Trophoblast cell (in vitro differentiated cells and primary cell): ENCODE measurements around the gene CEBPB.

Experiments used
- DNase-seq, 2 donors: peaks; one replicate each; pipeline ENCODE4 v3.0.0-alpha.2; 2016
- H2AFZ ChIP-seq: 2 replicates; pipeline ENCODE4 v1.6.1; 2013; ENCODE audit warnings: low read length, moderate library complexity, mild to moderate bottlenecking; ENCODE audit not compliant: insufficient read depth, poor library complexity
- H2AK5ac ChIP-seq: 2 replicates; pipeline ENCODE4 v1.6.1; 2013; ENCODE audit warnings: mild to moderate bottlenecking, low read length
- H2BK120ac ChIP-seq: 2 replicates; pipeline ENCODE4 v1.6.1; 2013; ENCODE audit warnings: low read length, mild to moderate bottlenecking, moderate library complexity; ENCODE audit not compliant: insufficient read depth, poor library complexity
- H2BK12ac ChIP-seq: 2 replicates; pipeline ENCODE4 v1.6.1; 2013; ENCODE audit warnings: mild to moderate bottlenecking, low read length, moderate library complexity
- H2BK5ac ChIP-seq: 2 replicates; pipeline ENCODE4 v1.6.1; 2013; ENCODE audit warnings: low read length, low read depth, moderate library complexity, mild to moderate bottlenecking; ENCODE audit not compliant: poor library complexity
- H3K14ac ChIP-seq: 2 replicates; pipeline ENCODE4 v1.6.1; 2013; ENCODE audit warnings: mild to moderate bottlenecking, low read length
- H3K18ac ChIP-seq: 2 replicates; pipeline ENCODE4 v1.6.1; 2013; ENCODE audit warnings: mild to moderate bottlenecking, low read length
- H3K23ac ChIP-seq: 2 replicates; pipeline ENCODE4 v1.6.1; 2013; ENCODE audit warnings: low read length
- H3K27ac ChIP-seq: 2 replicates; pipeline ENCODE4 v1.5.1; 2013; ENCODE audit warnings: low read depth, mild to moderate bottlenecking, inconsistent platforms, low read length, moderate library complexity
- H3K27me3 ChIP-seq: 2 replicates; pipeline ENCODE4 v1.6.1; 2013; ENCODE audit warnings: inconsistent platforms, mild to moderate bottlenecking, low read length, moderate library complexity; ENCODE audit not compliant: insufficient read depth
- H3K36me3 ChIP-seq, 2 experiments: 1 replicate in 1 of 2; 2 replicates in 1 of 2; pipeline ENCODE4 v1.6.1; 2013; ENCODE audit warnings: low read length in 2 of 2, mild to moderate bottlenecking in 2 of 2, moderate library complexity in 1 of 2; ENCODE audit not compliant: insufficient read depth in 2 of 2, control insufficient read depth in 1 of 2
- H3K4ac ChIP-seq: 2 replicates; pipeline ENCODE4 v1.6.1; 2013; ENCODE audit warnings: low read depth, mild to moderate bottlenecking, low read length, moderate library complexity
- H3K4me1 ChIP-seq, 2 experiments: 1 replicate in 1 of 2; 2 replicates in 1 of 2; pipeline ENCODE4 v1.6.1; 2013; ENCODE audit warnings: low read length in 2 of 2, mild to moderate bottlenecking in 2 of 2, moderate library complexity in 1 of 2; ENCODE audit not compliant: insufficient read depth in 2 of 2, control insufficient read depth in 1 of 2
- H3K4me2 ChIP-seq: 2 replicates; pipeline ENCODE4 v1.6.1; 2013; ENCODE audit warnings: inconsistent platforms, mild to moderate bottlenecking, low read length, moderate library complexity
- H3K4me3 ChIP-seq: 2 replicates; pipeline ENCODE4 v1.5.1; 2013; ENCODE audit warnings: mild to moderate bottlenecking, low read depth, low read length, inconsistent platforms
- H3K79me1 ChIP-seq: one replicate; pipeline ENCODE4 v1.6.1; 2013; ENCODE audit warnings: low read length
- H3K79me2 ChIP-seq: 2 replicates; pipeline ENCODE4 v1.6.1; 2013; ENCODE audit warnings: low read length, mild to moderate bottlenecking; ENCODE audit not compliant: control insufficient read depth, insufficient read depth, poor library complexity
- H3K9ac ChIP-seq: 2 replicates; pipeline ENCODE4 v1.6.1; 2013; ENCODE audit warnings: mild to moderate bottlenecking, low read length
- H3K9me3 ChIP-seq: 2 replicates; pipeline ENCODE4 v1.6.1; 2013; ENCODE audit warnings: low read depth, mild to moderate bottlenecking, control low read depth, inconsistent platforms, low read length; ENCODE audit not compliant: insufficient read depth
- H4K12ac ChIP-seq: 2 replicates; pipeline ENCODE4 v1.6.1; 2013; ENCODE audit warnings: low read depth, mild to moderate bottlenecking, low read length, moderate library complexity
- H4K8ac ChIP-seq: 2 replicates; pipeline ENCODE4 v1.6.1; 2013; ENCODE audit warnings: low read depth, mild to moderate bottlenecking, low read length, moderate library complexity
- H4K91ac ChIP-seq: one replicate; pipeline ENCODE4 v1.6.1; 2013; ENCODE audit warnings: low read depth, mild to moderate bottlenecking, low read length, moderate library complexity
- WGBS: extraction: QIAGEN DNeasy Blood & Tissue Kit; methylation state at CpG from one replicate; pipeline ENCODE4 v1.1.7; 2013; ENCODE audit warnings: missing lambda C conversion rate; ENCODE audit not compliant: insufficient read length, insufficient coverage; ENCODE audit errors: extremely low coverage; 5-methylcytosine and 5-hydroxymethylcytosine counted together

CEBPB gene

GRCh38 chr20:50149481-50150254 lies 41.0 kb upstream of the CEBPB start:
- H3K23ac ChIP-seq, result no peak overlapping the region
- peaks cover 34% of the 10 kb centered on the region for H3K79me1 ChIP-seq
- no CpG with 5 or more reads among the region's 16 CpGs for WGBS

GRCh38 chr20:50151034-50151743 lies 39.4 kb upstream of the CEBPB start:
- Histone ChIP-seq H3K9me3 (no peaks in the 10 kb centered on the region), H3K9ac (no peak overlapping the region), H3K4me2 (peak overlapping the region; percentile 50), H4K91ac (peak overlapping the region; percentile 93), H3K27me3 (no peaks in the 10 kb centered on the region), H3K4ac (peak overlapping the region; percentile 98), H3K79me1 (peaks cover 34% of the 10 kb centered on the region), H3K23ac (no peak overlapping the region), H3K27ac (peak overlapping the region; percentile 95), H4K12ac (peak overlapping the region; percentile 6), H2AFZ (peak overlapping the region; percentile 11), H3K4me1 (peaks cover 38 to 57% of the 10 kb centered on the region in 2 experiments), H3K79me2 (peaks cover 57% of the 10 kb centered on the region), H3K18ac (peak overlapping the region; percentile 51), H3K4me3 (no peak overlapping the region), H3K14ac (peak overlapping the region; percentile 65), H2BK120ac (peak overlapping the region; percentile 65), H2BK5ac (peak overlapping the region; percentile 84), H2AK5ac (peak overlapping the region; percentile 25), H4K8ac (peak overlapping the region; percentile 52), H3K36me3 (peaks cover 37 to 39% of the 10 kb centered on the region in 2 experiments), H2BK12ac (peak overlapping the region; percentile 12)
- no CpG with 5 or more reads among the region's 10 CpGs for WGBS
- DNase-seq, result peak; percentile 83 to 92

More at GRCh38 chr20:50149481-50150254, 41.0 kb upstream of the CEBPB start:
- Histone ChIP-seq H3K4me1 (peaks cover 42 to 63% of the 10 kb centered on the region in 2 experiments), H3K36me3 (peaks cover 42 to 43% of the 10 kb centered on the region in 2 experiments), H2BK5ac (peak overlapping the region; percentile 74), H3K4me2 (no peak overlapping the region), H4K12ac (peak overlapping the region; percentile 37), H3K79me2 (peaks cover 63% of the 10 kb centered on the region), H3K18ac (peak overlapping the region; percentile 85), H3K14ac (peak overlapping the region; percentile 47), H3K9me3 (no peaks in the 10 kb centered on the region), H3K4me3 (no peak overlapping the region), H3K27me3 (no peaks in the 10 kb centered on the region), H4K91ac (no peak overlapping the region), H3K4ac (peak overlapping the region; percentile 98), H3K9ac (no peak overlapping the region), H2AK5ac (no peak overlapping the region), H2BK12ac (no peak overlapping the region), H4K8ac (no peak overlapping the region), H2BK120ac (peak overlapping the region; percentile 54), H2AFZ (no peak overlapping the region), H3K27ac (no peak overlapping the region)
- peak in 1 of 2 donors; percentile 52 for DNase-seq

- H2BK5ac ChIP-seq, result peak overlapping the region; percentile 90
- H3K27me3 ChIP-seq, result no peaks in the 10 kb centered on the region
- H3K18ac ChIP-seq, result peak overlapping the region; percentile 80
- no CpG with 5 or more reads among the region's 4 CpGs for WGBS
- peaks cover 47% of the 10 kb centered on the region for H3K79me2 ChIP-seq
- H3K4me2 ChIP-seq, result peak overlapping the region; percentile 87
- H3K27ac ChIP-seq, result peak overlapping the region; percentile 91
- H3K36me3 ChIP-seq, result peaks cover 26 to 28% of the 10 kb centered on the region in 2 experiments
- peak overlapping the region; percentile 40 for H2BK12ac ChIP-seq
- peaks cover 34% of the 10 kb centered on the region for H3K79me1 ChIP-seq
- H3K9ac ChIP-seq, result peak overlapping the region; percentile 99
- DNase-seq, result no peak
- no peak overlapping the region for H2AFZ ChIP-seq
- peak overlapping the region; percentile 67 for H4K8ac ChIP-seq
- peak overlapping the region; percentile 22 for H2BK120ac ChIP-seq
- peak overlapping the region; percentile 55 for H2AK5ac ChIP-seq
- H3K4ac ChIP-seq, result peak overlapping the region; percentile 96
- peak overlapping the region; percentile 15 for H4K12ac ChIP-seq
- peak overlapping the region; percentile 83 for H4K91ac ChIP-seq
- H3K23ac ChIP-seq, result no peak overlapping the region
- no peaks in the 10 kb centered on the region for H3K9me3 ChIP-seq
- H3K4me3 ChIP-seq, result peak overlapping the region; percentile 87
- H3K4me1 ChIP-seq, result peaks cover 26 to 44% of the 10 kb centered on the region in 2 experiments
- H3K14ac ChIP-seq, result peak overlapping the region; percentile 78
Measured at GRCh38 chr20:50152394-50153152, 38.1 kb upstream of the CEBPB start.

- H3K9ac ChIP-seq, result peak overlapping the region; percentile 99
- peak overlapping the region; percentile 87 for H3K4me2 ChIP-seq
- H3K4ac ChIP-seq, result peak overlapping the region; percentile 96
- H3K36me3 ChIP-seq, result peaks cover 20 to 22% of the 10 kb centered on the region in 2 experiments
- peaks cover 42% of the 10 kb centered on the region for H3K79me2 ChIP-seq
- H3K79me1 ChIP-seq, result peaks cover 34% of the 10 kb centered on the region
- no CpG with 5 or more reads among the region's 18 CpGs for WGBS
- peak overlapping the region; percentile 80 for H3K18ac ChIP-seq
- H4K12ac ChIP-seq, result peak overlapping the region; percentile 13
- no peaks in the 10 kb centered on the region for H3K9me3 ChIP-seq
- peak overlapping the region; percentile 51 for H2AK5ac ChIP-seq
- no peaks in the 10 kb centered on the region for H3K27me3 ChIP-seq
- H4K8ac ChIP-seq, result peak overlapping the region; percentile 67
- peak overlapping the region; percentile 14 for H2AFZ ChIP-seq
- peak overlapping the region; percentile 91 for H3K27ac ChIP-seq
- peak overlapping the region; percentile 22 for H2BK120ac ChIP-seq
- H4K91ac ChIP-seq, result peak overlapping the region; percentile 83
- H3K14ac ChIP-seq, result peak overlapping the region; percentile 78
- H2BK5ac ChIP-seq, result peak overlapping the region; percentile 90
- H3K4me1 ChIP-seq, result peaks cover 22 to 39% of the 10 kb centered on the region in 2 experiments
- H3K4me3 ChIP-seq, result peak overlapping the region; percentile 87
- H2BK12ac ChIP-seq, result peak overlapping the region; percentile 29
- no peak overlapping the region for H3K23ac ChIP-seq
- peak in 1 of 2 donors; percentile 66 for DNase-seq
Measured at GRCh38 chr20:50153153-50153499, 37.5 kb upstream of the CEBPB start.
